H1 (cell line): Measurements from ENCODE around the gene PRG2. TPM values are rescaled to one million over a fixed set of nuclear protein-coding genes. Genes with fewer than 3 reads are reported as not detected.

Experiments
- FOSL1 ChIP-seq: IDR thresholded peaks from 2 replicates; pipeline ENCODE4 v1.6.1; 2011; ENCODE audit warnings: mild to moderate bottlenecking, low read depth, low read length, moderate library complexity; ENCODE audit not compliant: insufficient read depth
- KDM1A ChIP-seq: fragments of 200-600, 300-600 bp; sonication (generic); IDR thresholded peaks from 2 replicates; pipeline ENCODE4 v1.7.1; 2016; ENCODE audit warnings: mild to moderate bottlenecking, low read length, borderline replicate concordance
- PHF8 ChIP-seq: fragments of 200-600 bp; sonication (generic); conservative IDR thresholded peaks from 2 replicates; pipeline ENCODE4 v1.7.1; 2012; ENCODE audit warnings: low read depth, mild to moderate bottlenecking, inconsistent platforms, low read length, moderate library complexity
- SRF ChIP-seq: IDR thresholded peaks from 2 replicates; pipeline ENCODE4 v1.6.1; 2011; ENCODE audit warnings: mild to moderate bottlenecking, low read depth, low read length, moderate library complexity
- polyA plus RNA-seq, 7 experiments: library from polyadenylated mRNA; depleted of rRNA in 3 of 7; stranded (reverse) in 5 of 7; unstranded in 2 of 7; fragments of >200 nt in 5 of 7; fragments of 200-250 nt in 2 of 7; gene quantifications; 1 replicate in 5 of 7; 2 replicates in 1 of 7; 4 replicates in 1 of 7; pipeline versions ENCODE4 v1.2.1 to v1.2.3, GENCODE V29; 2011 to 2013; ENCODE audit warnings: missing spikeins in 2 of 7, mixed read lengths in 2 of 7
- total RNA-seq: library from RNA; stranded (reverse); fragmentation: NEBNext Ultra II Directional; extraction: Animal tissue kit (Norgen Biotek cat#: 25700); gene quantifications from 2 replicates; pipeline ENCODE4 v1.2.1, GENCODE V29; 2021
- TF ChIP-seq, protein P1 (sequence below): fragments of 300-600 bp; sonication (generic); IDR thresholded peaks from 2 replicates; pipeline ENCODE4 v1.7.1; 2012; ENCODE audit warnings: low read length, moderate library complexity, mild to moderate bottlenecking, inconsistent platforms; ENCODE audit not compliant: insufficient replicate concordance

PRG2 gene
- total and polyA plus RNA-seq, 2 of the 8 experiments (the other 6 are each of a cell fraction or from before 2014, with no cell fraction given): 0.32 TPM; not detected in 1

DNA sequence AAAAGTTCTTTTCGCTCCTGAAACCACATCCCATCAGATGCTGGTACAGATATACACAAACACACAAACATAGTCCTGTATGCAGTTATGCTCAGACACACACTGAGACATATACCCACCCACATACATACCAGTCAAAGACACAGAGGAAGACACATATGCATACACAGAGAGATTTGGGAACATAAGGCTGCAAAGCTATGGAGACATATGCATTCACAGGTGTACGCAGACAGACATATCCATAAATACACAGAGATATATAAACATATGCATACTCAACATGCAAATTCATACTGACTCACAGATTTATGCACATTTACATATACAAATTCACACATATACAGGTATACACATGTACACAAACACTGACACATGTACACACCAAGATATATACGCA, 15.5 kb downstream of the PRG2 start (continued):
- TF ChIP-seq, protein P1, sequence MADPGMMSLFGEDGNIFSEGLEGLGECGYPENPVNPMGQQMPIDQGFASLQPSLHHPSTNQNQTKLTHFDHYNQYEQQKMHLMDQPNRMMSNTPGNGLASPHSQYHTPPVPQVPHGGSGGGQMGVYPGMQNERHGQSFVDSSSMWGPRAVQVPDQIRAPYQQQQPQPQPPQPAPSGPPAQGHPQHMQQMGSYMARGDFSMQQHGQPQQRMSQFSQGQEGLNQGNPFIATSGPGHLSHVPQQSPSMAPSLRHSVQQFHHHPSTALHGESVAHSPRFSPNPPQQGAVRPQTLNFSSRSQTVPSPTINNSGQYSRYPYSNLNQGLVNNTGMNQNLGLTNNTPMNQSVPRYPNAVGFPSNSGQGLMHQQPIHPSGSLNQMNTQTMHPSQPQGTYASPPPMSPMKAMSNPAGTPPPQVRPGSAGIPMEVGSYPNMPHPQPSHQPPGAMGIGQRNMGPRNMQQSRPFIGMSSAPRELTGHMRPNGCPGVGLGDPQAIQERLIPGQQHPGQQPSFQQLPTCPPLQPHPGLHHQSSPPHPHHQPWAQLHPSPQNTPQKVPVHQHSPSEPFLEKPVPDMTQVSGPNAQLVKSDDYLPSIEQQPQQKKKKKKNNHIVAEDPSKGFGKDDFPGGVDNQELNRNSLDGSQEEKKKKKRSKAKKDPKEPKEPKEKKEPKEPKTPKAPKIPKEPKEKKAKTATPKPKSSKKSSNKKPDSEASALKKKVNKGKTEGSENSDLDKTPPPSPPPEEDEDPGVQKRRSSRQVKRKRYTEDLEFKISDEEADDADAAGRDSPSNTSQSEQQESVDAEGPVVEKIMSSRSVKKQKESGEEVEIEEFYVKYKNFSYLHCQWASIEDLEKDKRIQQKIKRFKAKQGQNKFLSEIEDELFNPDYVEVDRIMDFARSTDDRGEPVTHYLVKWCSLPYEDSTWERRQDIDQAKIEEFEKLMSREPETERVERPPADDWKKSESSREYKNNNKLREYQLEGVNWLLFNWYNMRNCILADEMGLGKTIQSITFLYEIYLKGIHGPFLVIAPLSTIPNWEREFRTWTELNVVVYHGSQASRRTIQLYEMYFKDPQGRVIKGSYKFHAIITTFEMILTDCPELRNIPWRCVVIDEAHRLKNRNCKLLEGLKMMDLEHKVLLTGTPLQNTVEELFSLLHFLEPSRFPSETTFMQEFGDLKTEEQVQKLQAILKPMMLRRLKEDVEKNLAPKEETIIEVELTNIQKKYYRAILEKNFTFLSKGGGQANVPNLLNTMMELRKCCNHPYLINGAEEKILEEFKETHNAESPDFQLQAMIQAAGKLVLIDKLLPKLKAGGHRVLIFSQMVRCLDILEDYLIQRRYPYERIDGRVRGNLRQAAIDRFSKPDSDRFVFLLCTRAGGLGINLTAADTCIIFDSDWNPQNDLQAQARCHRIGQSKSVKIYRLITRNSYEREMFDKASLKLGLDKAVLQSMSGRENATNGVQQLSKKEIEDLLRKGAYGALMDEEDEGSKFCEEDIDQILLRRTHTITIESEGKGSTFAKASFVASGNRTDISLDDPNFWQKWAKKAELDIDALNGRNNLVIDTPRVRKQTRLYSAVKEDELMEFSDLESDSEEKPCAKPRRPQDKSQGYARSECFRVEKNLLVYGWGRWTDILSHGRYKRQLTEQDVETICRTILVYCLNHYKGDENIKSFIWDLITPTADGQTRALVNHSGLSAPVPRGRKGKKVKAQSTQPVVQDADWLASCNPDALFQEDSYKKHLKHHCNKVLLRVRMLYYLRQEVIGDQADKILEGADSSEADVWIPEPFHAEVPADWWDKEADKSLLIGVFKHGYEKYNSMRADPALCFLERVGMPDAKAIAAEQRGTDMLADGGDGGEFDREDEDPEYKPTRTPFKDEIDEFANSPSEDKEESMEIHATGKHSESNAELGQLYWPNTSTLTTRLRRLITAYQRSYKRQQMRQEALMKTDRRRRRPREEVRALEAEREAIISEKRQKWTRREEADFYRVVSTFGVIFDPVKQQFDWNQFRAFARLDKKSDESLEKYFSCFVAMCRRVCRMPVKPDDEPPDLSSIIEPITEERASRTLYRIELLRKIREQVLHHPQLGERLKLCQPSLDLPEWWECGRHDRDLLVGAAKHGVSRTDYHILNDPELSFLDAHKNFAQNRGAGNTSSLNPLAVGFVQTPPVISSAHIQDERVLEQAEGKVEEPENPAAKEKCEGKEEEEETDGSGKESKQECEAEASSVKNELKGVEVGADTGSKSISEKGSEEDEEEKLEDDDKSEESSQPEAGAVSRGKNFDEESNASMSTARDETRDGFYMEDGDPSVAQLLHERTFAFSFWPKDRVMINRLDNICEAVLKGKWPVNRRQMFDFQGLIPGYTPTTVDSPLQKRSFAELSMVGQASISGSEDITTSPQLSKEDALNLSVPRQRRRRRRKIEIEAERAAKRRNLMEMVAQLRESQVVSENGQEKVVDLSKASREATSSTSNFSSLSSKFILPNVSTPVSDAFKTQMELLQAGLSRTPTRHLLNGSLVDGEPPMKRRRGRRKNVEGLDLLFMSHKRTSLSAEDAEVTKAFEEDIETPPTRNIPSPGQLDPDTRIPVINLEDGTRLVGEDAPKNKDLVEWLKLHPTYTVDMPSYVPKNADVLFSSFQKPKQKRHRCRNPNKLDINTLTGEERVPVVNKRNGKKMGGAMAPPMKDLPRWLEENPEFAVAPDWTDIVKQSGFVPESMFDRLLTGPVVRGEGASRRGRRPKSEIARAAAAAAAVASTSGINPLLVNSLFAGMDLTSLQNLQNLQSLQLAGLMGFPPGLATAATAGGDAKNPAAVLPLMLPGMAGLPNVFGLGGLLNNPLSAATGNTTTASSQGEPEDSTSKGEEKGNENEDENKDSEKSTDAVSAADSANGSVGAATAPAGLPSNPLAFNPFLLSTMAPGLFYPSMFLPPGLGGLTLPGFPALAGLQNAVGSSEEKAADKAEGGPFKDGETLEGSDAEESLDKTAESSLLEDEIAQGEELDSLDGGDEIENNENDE: no peak
- no peak for TF ChIP-seq SRF
- TF ChIP-seq KDM1A: no peak
- no peak for TF ChIP-seq FOSL1
- TF ChIP-seq PHF8: no peak
